GM23338 (cell line): ENCODE data around the gene MYO1D. TPM values are rescaled to one million over a fixed set of nuclear protein-coding genes. Genes with fewer than 3 reads are reported as not detected.

Source experiments
- ATAC-seq: fragments of 200-7000 bp; cut with Tn5 transposase; 3 replicates; pipeline ENCODE4 v1.9.1; 2020
- DNase-seq: peaks from one replicate; pipeline ENCODE4 v3.0.0-alpha.2; 2015; ENCODE audit warnings: low spot score
- H2AFZ ChIP-seq: fragments of 200-600 bp; sonication (generic); 2 replicates; pipeline ENCODE4 v1.8.0; 2016; ENCODE audit warnings: antibody characterized with exemption, mild to moderate bottlenecking, moderate library complexity
- H3F3A ChIP-seq: fragments of 200-600 bp; sonication (generic); replicated peaks from 2 replicates; pipeline ENCODE4 v1.8.0; 2017; ENCODE audit warnings: antibody characterized with exemption, mixed run types, low read depth
- H3K27ac ChIP-seq: fragments of 200-600 bp; sonication (generic); 2 replicates; pipeline ENCODE4 v1.6.1; 2016; ENCODE audit warnings: low read depth
- H3K27me3 ChIP-seq: fragments of 200-600 bp; sonication (generic); 2 replicates; pipeline ENCODE4 v1.8.0; 2016; ENCODE audit warnings: mild to moderate bottlenecking, mixed run types, moderate library complexity; ENCODE audit not compliant: insufficient read depth
- H3K36me3 ChIP-seq: fragments of 200-600 bp; sonication (generic); 2 replicates; pipeline ENCODE4 v1.8.0; 2016; ENCODE audit warnings: mild to moderate bottlenecking; ENCODE audit not compliant: insufficient read depth
- H3K4me1 ChIP-seq: fragments of 200-600 bp; sonication (generic); 2 replicates; pipeline ENCODE4 v1.8.0; 2016; ENCODE audit warnings: mild to moderate bottlenecking, moderate library complexity; ENCODE audit not compliant: insufficient read depth
- H3K4me2 ChIP-seq: fragments of 200-600 bp; sonication (generic); 2 replicates; pipeline ENCODE4 v1.7.1; 2017; ENCODE audit warnings: mixed run types
- H3K4me3 ChIP-seq: fragments of 200-600 bp; sonication (generic); 2 replicates; pipeline ENCODE4 v1.6.1; 2016; ENCODE audit warnings: mixed run types
- H3K79me2 ChIP-seq: fragments of 200-600 bp; sonication (generic); replicated peaks from 2 replicates; pipeline ENCODE4 v1.8.0; 2017; ENCODE audit warnings: mild to moderate bottlenecking; ENCODE audit not compliant: insufficient read depth
- H3K9me2 ChIP-seq: fragments of 200-600 bp; sonication (generic); 2 replicates; pipeline ENCODE4 v1.8.0; 2017; ENCODE audit not compliant: insufficient read depth
- H4K20me1 ChIP-seq: fragments of 200-600 bp; sonication (generic); replicated peaks from 2 replicates; pipeline ENCODE4 v1.8.0; 2017; ENCODE audit warnings: mild to moderate bottlenecking; ENCODE audit not compliant: insufficient read depth
- H3K27ac Mint-ChIP-seq: 2 replicates; pipeline ENCODE4 v1.8.0; 2020; ENCODE audit warnings: inconsistent platforms, mild to moderate bottlenecking, moderate library complexity, mixed read lengths
- H3K27me3 Mint-ChIP-seq: 3 replicates; pipeline ENCODE4 v1.8.0; 2022; ENCODE audit warnings: low read depth, mild to moderate bottlenecking, moderate library complexity, mixed read lengths, inconsistent platforms; ENCODE audit not compliant: insufficient read depth, poor library complexity
- H3K36me3 Mint-ChIP-seq: 3 replicates; pipeline ENCODE4 v1.8.0; 2021; ENCODE audit warnings: low read depth, mild to moderate bottlenecking, inconsistent platforms, moderate library complexity, mixed read lengths
- H3K4me1 Mint-ChIP-seq: 3 replicates; pipeline ENCODE4 v1.8.0; 2020; ENCODE audit warnings: mild to moderate bottlenecking, inconsistent platforms, mixed read lengths
- H3K4me3 Mint-ChIP-seq: 3 replicates; pipeline ENCODE4 v1.8.0; 2021; ENCODE audit warnings: moderate library complexity, mild to moderate bottlenecking, inconsistent platforms, mixed read lengths
- H3K9me3 Mint-ChIP-seq: 3 replicates; pipeline ENCODE4 v1.8.0; 2020; ENCODE audit warnings: moderate library complexity, mild to moderate bottlenecking, inconsistent platforms, mixed read lengths
- CREB1 ChIP-seq: fragments of 250-450 bp; sonication (Bioruptor Pico); IDR thresholded peaks from 2 replicates; pipeline ENCODE4 v1.5.0; 2020; ENCODE audit warnings: low read depth, mild to moderate bottlenecking, moderate library complexity
- CTCF ChIP-seq, 2 experiments: fragments of 200-600 bp in 1 of 2; sonication (generic) in 1 of 2; conservative IDR thresholded peaks; 2 replicates each; pipeline versions ENCODE4 v1.5.1 to v1.6.1; 2016 to 2017; ENCODE audit warnings: antibody characterized with exemption in 2 of 2, low read depth in 2 of 2, mild to moderate bottlenecking in 2 of 2, moderate library complexity in 1 of 2
- EZH2 ChIP-seq: fragments of 200-600 bp; sonication (generic); IDR thresholded peaks from one replicate; pipeline ENCODE4 v1.8.0; 2017; ENCODE audit warnings: antibody characterized with exemption, mild to moderate bottlenecking, low read depth; ENCODE audit not compliant: unreplicated experiment
- EZH2phosphoT487 ChIP-seq: fragments of 200-600 bp; sonication (generic); IDR thresholded peaks from one replicate; pipeline ENCODE4 v1.8.1; 2018; ENCODE audit warnings: antibody characterized with exemption; ENCODE audit not compliant: unreplicated experiment
- JUNB ChIP-seq: IDR thresholded peaks from one replicate; pipeline ENCODE4 v1.6.1; 2016; ENCODE audit warnings: antibody characterized with exemption; ENCODE audit not compliant: unreplicated experiment
- POLR2AphosphoS5 ChIP-seq: IDR thresholded peaks from 2 replicates; pipeline ENCODE4 v1.6.1; 2016; ENCODE audit warnings: antibody characterized with exemption, low read depth
- REST ChIP-seq: IDR thresholded peaks from one replicate; pipeline ENCODE4 v1.6.1; 2018; ENCODE audit warnings: antibody characterized with exemption; ENCODE audit not compliant: unreplicated experiment
- STAT1 ChIP-seq: IDR thresholded peaks from one replicate; pipeline ENCODE4 v1.6.1; 2016; ENCODE audit warnings: antibody characterized with exemption; ENCODE audit not compliant: unreplicated experiment
- ZNF114 ChIP-seq: fragments of 250-450 bp; sonication (Bioruptor Pico); IDR thresholded peaks from 2 replicates; pipeline ENCODE4 v1.5.0; 2020; ENCODE audit warnings: mild to moderate bottlenecking, moderate library complexity
- ZNF331 ChIP-seq: fragments of 250-450 bp; sonication (Bioruptor Pico); IDR thresholded peaks from 2 replicates; pipeline ENCODE4 v1.5.0; 2020; ENCODE audit warnings: low read depth, mild to moderate bottlenecking, moderate library complexity
- ZNF462 ChIP-seq: fragments of 250-450 bp; sonication (Bioruptor Pico); IDR thresholded peaks from 2 replicates; pipeline ENCODE4 v1.5.0; 2020; ENCODE audit warnings: mild to moderate bottlenecking, moderate library complexity
- polyA plus RNA-seq: library from polyadenylated mRNA; unstranded; fragments of >200 nt; fragmentation: Nextera tagmentation; extraction: Ambion mirVana; gene quantifications from 2 replicates; pipeline ENCODE4 v1.2.1, GENCODE V29; 2016
- total RNA-seq: library from RNA; depleted of rRNA; stranded (reverse); fragments of >200 nt; shearing (Covaris generic); gene quantifications from 2 replicates; pipeline ENCODE4 v1.2.3, GENCODE V29; 2014

Gene MYO1D
- total and polyA plus RNA-seq, 2 experiments from 2014 or later = 8.6 to 28.6 TPM

GRCh38 chr17:32882029-32882428 lies 5.1 kb upstream of the MYO1D start (continued):
- no peak for TF ChIP-seq CREB1 (CRISPR knock-in tag)
- no peak for TF ChIP-seq REST

- H4K20me1 ChIP-seq = no peaks in the 10 kb centered on the region
- H3K4me1 ChIP-seq = peaks cover 6% of the 10 kb centered on the region
- ATAC-seq (no peak), DNase-seq (no peak)
- no peak overlapping the region for H3K27ac ChIP-seq
- H3K9me2 ChIP-seq = 0 out of 2 replicates have a peak, but pooled peaks cover 3% of the 10 kb centered on the region
- no peaks in the 10 kb centered on the region for H3K79me2 ChIP-seq
- H2AFZ ChIP-seq = no peak overlapping the region
- no peaks in the 10 kb centered on the region for H3K27me3 ChIP-seq
- Mint-ChIP-seq H3K4me1 (peaks cover 9% of the 10 kb centered on the region), H3K36me3 (peaks cover 2% of the 10 kb centered on the region; the same call in 2 of the 3 replicates), H3K4me3 (no peak overlapping the region), H3K27ac (no peak overlapping the region), H3K27me3 (peaks cover 4% of the 10 kb centered on the region), H3K9me3 (no peaks in the 10 kb centered on the region)
- H3K4me2 ChIP-seq = no peak overlapping the region
- H3K36me3 ChIP-seq = no peaks in the 10 kb centered on the region
- H3K4me3 ChIP-seq = no peak overlapping the region
- no peaks in the 10 kb centered on the region for H3F3A ChIP-seq
- no peak for TF ChIP-seq JUNB
- TF ChIP-seq POLR2AphosphoS5 = no peak
- TF ChIP-seq EZH2 = no peak
- TF ChIP-seq EZH2phosphoT487 = no peak
- no peak for TF ChIP-seq ZNF114 (CRISPR knock-in tag)
- TF ChIP-seq ZNF462 = no peak
- TF ChIP-seq CREB1 (CRISPR knock-in tag) = no peak
- no peak for TF ChIP-seq CTCF (conservative IDR thresholded peaks at IDR 0.05; ENCODE audit: low read depth in 2 of 2)
- no peak for TF ChIP-seq ZNF331 (CRISPR knock-in tag)
- no peak for TF ChIP-seq STAT1
Observed at GRCh38 chr17:32880671-32881453, 3.9 kb upstream of the MYO1D start.
